IMR-90 (cell line): Measurements from ENCODE around the gene MORF4L2. TPM values are rescaled to one million over a fixed set of nuclear protein-coding genes. Genes with fewer than 3 reads are reported as not detected.

ENCODE experiments used
- ATAC-seq: fragments of 200-7000 bp; cut with Tn5 transposase; 2 replicates; pipeline ENCODE4 v1.9.1; 2020; ENCODE audit warnings: low read depth, mild to moderate bottlenecking, moderate library complexity
- BruUV-seq: library from RNA; stranded (reverse); fragments of 400-500 nt; replicated peaks from 2 replicates; lab custom pipeline; 2021; lab: Mats Ljungman, UMichigan
- CTCF ChIA-PET: fragments of 300-600 bp; formaldehyde crosslinking; extraction: SDS; loops from one replicate; lab custom pipeline; 2021; ENCODE audit warnings: antibody characterized with exemption; lab: Yijun Ruan, JAX
- POLR2A ChIA-PET: fragments of 300-600 bp; sonication (Branson Sonifier 250); formaldehyde crosslinking; loops from one replicate; lab custom pipeline; 2022; ENCODE audit warnings: antibody characterized with exemption; ENCODE audit not compliant: unreplicated experiment; lab: Charles Lee
- DNase-seq: peaks from one replicate; pipeline ENCODE4 v3.0.0; 2013
- H2AFZ ChIP-seq: replicated peaks from 2 replicates; pipeline ENCODE3; 2013; ENCODE audit warnings: low read length, mild to moderate bottlenecking; ENCODE audit not compliant: poor library complexity
- H2AK5ac ChIP-seq: 2 replicates; pipeline ENCODE4 v1.6.1; 2013; ENCODE audit warnings: low read depth, low read length, inconsistent platforms
- H2AK9ac ChIP-seq: replicated peaks from 2 replicates; pipeline ENCODE3; 2013; ENCODE audit warnings: mild to moderate bottlenecking, low read depth, low read length, moderate library complexity; ENCODE audit not compliant: poor library complexity
- H2BK120ac ChIP-seq: 2 replicates; pipeline ENCODE4 v1.6.1; 2013; ENCODE audit warnings: low read depth, low read length, inconsistent platforms
- H2BK15ac ChIP-seq: 3 replicates; pipeline ENCODE4 v1.6.1; 2013; ENCODE audit warnings: low read depth, low read length, inconsistent platforms
- H2BK20ac ChIP-seq: 2 replicates; pipeline ENCODE4 v1.6.1; 2013; ENCODE audit warnings: low read depth, mild to moderate bottlenecking, inconsistent platforms, low read length, moderate library complexity
- H2BK5ac ChIP-seq: 2 replicates; pipeline ENCODE4 v1.6.1; 2013; ENCODE audit warnings: mild to moderate bottlenecking, low read depth, low read length, inconsistent platforms; ENCODE audit not compliant: poor library complexity, severe bottlenecking
- H3K14ac ChIP-seq: replicated peaks from 2 replicates; pipeline ENCODE4 v1.6.1; 2013; ENCODE audit warnings: low read depth, low read length, inconsistent platforms
- H3K18ac ChIP-seq: 2 replicates; pipeline ENCODE4 v1.6.1; 2013; ENCODE audit warnings: low read depth, low read length, control low read depth
- H3K23ac ChIP-seq: 2 replicates; pipeline ENCODE4 v1.6.1; 2013; ENCODE audit warnings: low read depth, low read length, inconsistent platforms
- H3K27ac ChIP-seq: 2 replicates; pipeline ENCODE4 v1.5.1; 2013; ENCODE audit warnings: mild to moderate bottlenecking, control low read depth, low read length; ENCODE audit not compliant: insufficient read depth
- H3K27me3 ChIP-seq: 2 replicates; pipeline ENCODE4 v1.6.1; 2013; ENCODE audit warnings: low read length; ENCODE audit not compliant: control insufficient read depth, insufficient read depth
- H3K36me3 ChIP-seq: 2 replicates; pipeline ENCODE4 v1.6.1; 2013; ENCODE audit warnings: low read length, mixed read lengths; ENCODE audit not compliant: control insufficient read depth, insufficient read depth
- H3K4ac ChIP-seq: 2 replicates; pipeline ENCODE4 v1.6.1; 2013; ENCODE audit warnings: low read depth, low read length, inconsistent platforms
- H3K4me1 ChIP-seq: 2 replicates; pipeline ENCODE4 v1.6.1; 2013; ENCODE audit warnings: low read length, mixed read lengths; ENCODE audit not compliant: control insufficient read depth, insufficient read depth
- H3K4me2 ChIP-seq: 2 replicates; pipeline ENCODE4 v1.6.1; 2013; ENCODE audit warnings: low read depth, mild to moderate bottlenecking, control low read depth, low read length, moderate library complexity
- H3K4me3 ChIP-seq: 2 replicates; pipeline ENCODE4 v1.5.1; 2013; ENCODE audit warnings: low read depth, mild to moderate bottlenecking, control low read depth, low read length, moderate library complexity; ENCODE audit not compliant: insufficient read depth
- H3K56ac ChIP-seq: 2 replicates; pipeline ENCODE4 v1.6.1; 2013; ENCODE audit warnings: low read length, inconsistent platforms; ENCODE audit not compliant: insufficient read depth; ENCODE audit errors: extremely low read depth
- H3K79me1 ChIP-seq, 2 experiments: 2 replicates each; pipeline ENCODE4 v1.6.1; 2013; ENCODE audit warnings: low read length in 2 of 2, inconsistent platforms in 1 of 2, low read depth in 1 of 2
- H3K9ac ChIP-seq: 2 replicates; pipeline ENCODE4 v1.6.1; 2013; ENCODE audit warnings: low read depth, low read length, control low read depth
- H3K9me1 ChIP-seq: 2 replicates; pipeline ENCODE4 v1.6.1; 2013; ENCODE audit warnings: low read length, inconsistent platforms; ENCODE audit not compliant: insufficient read depth
- H3K9me3 ChIP-seq: 2 replicates; pipeline ENCODE4 v1.6.1; 2013; ENCODE audit warnings: low read length; ENCODE audit not compliant: control insufficient read depth, insufficient read depth
- H4K20me1 ChIP-seq: 2 replicates; pipeline ENCODE4 v1.6.1; 2013; ENCODE audit warnings: low read length, inconsistent platforms; ENCODE audit not compliant: insufficient read depth
- H4K5ac ChIP-seq: 2 replicates; pipeline ENCODE4 v1.6.1; 2013; ENCODE audit warnings: mild to moderate bottlenecking, low read depth, low read length, control low read depth
- H4K8ac ChIP-seq, 2 experiments: 2 replicates each; pipeline ENCODE4 v1.6.1; 2013; ENCODE audit warnings: low read depth in 2 of 2, low read length in 2 of 2, control low read depth in 1 of 2, inconsistent platforms in 1 of 2
- H4K91ac ChIP-seq: 2 replicates; pipeline ENCODE4 v1.6.1; 2013; ENCODE audit warnings: low read depth, low read length, inconsistent platforms; ENCODE audit not compliant: insufficient read depth
- BHLHE40 ChIP-seq: fragments of 150-350 bp; IDR thresholded peaks from 2 replicates; pipeline ENCODE4 v1.6.1; 2016; ENCODE audit warnings: mild to moderate bottlenecking, low read depth, low read length
- CEBPB ChIP-seq: IDR thresholded peaks from 2 replicates; pipeline ENCODE4 v1.6.1; 2012; ENCODE audit warnings: low read depth, low read length, improper control_type of control experiment
- CHD1 ChIP-seq: IDR thresholded peaks from 2 replicates; pipeline ENCODE4 v1.6.1; 2012; ENCODE audit warnings: low read depth, low read length, improper control_type of control experiment
- CTCF ChIP-seq: conservative IDR thresholded peaks from 2 replicates; pipeline ENCODE4 v1.5.1; 2012; ENCODE audit warnings: mild to moderate bottlenecking, low read depth, low read length, improper control_type of control experiment
- ELK1 ChIP-seq: fragments of 150-350 bp; IDR thresholded peaks from 2 replicates; pipeline ENCODE4 v1.6.1; 2016; ENCODE audit warnings: low read depth, mild to moderate bottlenecking, low read length, moderate library complexity, borderline replicate concordance
- FOS ChIP-seq: fragments of 150-350 bp; IDR thresholded peaks from 2 replicates; pipeline ENCODE4 v1.6.1; 2016; ENCODE audit warnings: low read depth, low read length
- MAFK ChIP-seq: IDR thresholded peaks from 2 replicates; pipeline ENCODE4 v1.6.1; 2012; ENCODE audit warnings: low read depth, low read length, improper control_type of control experiment
- MAZ ChIP-seq: IDR thresholded peaks from 2 replicates; pipeline ENCODE4 v1.6.1; 2012; ENCODE audit warnings: low read depth, mild to moderate bottlenecking, low read length, improper control_type of control experiment, moderate library complexity, borderline replicate concordance
- MXI1 ChIP-seq: IDR thresholded peaks from 2 replicates; pipeline ENCODE4 v1.6.1; 2012; ENCODE audit warnings: low read depth, mild to moderate bottlenecking, low read length, moderate library complexity, borderline replicate concordance
- NFE2L2 ChIP-seq: fragments of 150-350 bp; IDR thresholded peaks from 2 replicates; pipeline ENCODE4 v1.6.1; 2016; ENCODE audit warnings: low read depth, mild to moderate bottlenecking, low read length
- POLR2A ChIP-seq: IDR thresholded peaks from 2 replicates; pipeline ENCODE4 v1.6.1; 2012; ENCODE audit warnings: mild to moderate bottlenecking, low read depth, low read length
- RAD21 ChIP-seq: IDR thresholded peaks from 2 replicates; pipeline ENCODE4 v1.6.1; 2012; ENCODE audit warnings: low read length, improper control_type of control experiment
- RCOR1 ChIP-seq: IDR thresholded peaks from 2 replicates; pipeline ENCODE4 v1.6.1; 2012; ENCODE audit warnings: mild to moderate bottlenecking, low read length, improper control_type of control experiment; ENCODE audit not compliant: insufficient replicate concordance
- RFX5 ChIP-seq: IDR thresholded peaks from 2 replicates; pipeline ENCODE4 v1.8.0; 2012; ENCODE audit warnings: low read depth, mild to moderate bottlenecking, low read length, moderate library complexity
- SMC3 ChIP-seq: fragments of 150-350 bp; IDR thresholded peaks from 2 replicates; pipeline ENCODE4 v1.6.1; 2016; ENCODE audit warnings: low read depth, mild to moderate bottlenecking, antibody characterized with exemption, low read length, moderate library complexity
- WGBS, 2 experiments: methylation state at CpG; one replicate each; pipeline versions ENCODE4 v1.1.5 to v1.1.7; 2013; ENCODE audit warnings: missing lambda C conversion rate in 2 of 2; ENCODE audit not compliant: insufficient read length in 1 of 2; ENCODE audit errors: extremely low coverage in 2 of 2; 5-methylcytosine and 5-hydroxymethylcytosine counted together
- dilution Hi-C: fragments of 300-500 bp; cut with HindIII; formaldehyde crosslinking; loops from one replicate; pipeline ENCODE4 v1.14.3; 2018; ENCODE audit warnings: low sequenced_read_pairs; ENCODE audit not compliant: unreplicated experiment
- in situ Hi-C: fragments of 300-500 bp; cut with MboI; formaldehyde crosslinking; loops from 3 replicates; pipeline ENCODE4 v1.14.3; 2019; ENCODE audit warnings: low sequenced_read_pairs, inconsistent platforms, mixed read lengths
- intact Hi-C: fragments of 100-400 bp; cut with micrococcal nuclease; formaldehyde crosslinking; loops from 2 replicates; pipeline ENCODE4 v1.10.0; 2022
- polyA plus RNA-seq, 3 experiments: library from polyadenylated mRNA; depleted of rRNA; stranded (reverse); fragments of >200 nt; gene quantifications; 2 replicates each; pipeline ENCODE4 v1.2.3, GENCODE V29; 2012; ENCODE audit warnings: low replicate concordance in 1 of 3
- total RNA-seq: library from RNA; depleted of rRNA; stranded (reverse); fragments of >200 nt; gene quantifications from 2 replicates; pipeline ENCODE4 v1.2.3, GENCODE V29; 2012
- TF ChIP-seq, protein P1 (sequence below): fragments of 150-350 bp; IDR thresholded peaks from 2 replicates; pipeline ENCODE4 v1.6.1; 2017; ENCODE audit warnings: mild to moderate bottlenecking, antibody characterized with exemption, low read length, low read depth

The MORF4L2 gene
- total and polyA plus RNA-seq, 2 of the 4 experiments (the other 2 are of a cell fraction): 795 to 1,218 TPM

GRCh38 chrX:103651151-103651773, 35.2 kb downstream of the MORF4L2 start:
- H3K56ac ChIP-seq: no peak overlapping the region
- no peaks in the 10 kb centered on the region for H3K79me1 ChIP-seq
- no peak overlapping the region for H3K9ac ChIP-seq
- no peak overlapping the region for H4K8ac ChIP-seq
- intact Hi-C loops (no loop called here), dilution Hi-C loops (no loop called here), in situ Hi-C loops (no loop called here)
- ATAC-seq: no peak
- H3K4me1 ChIP-seq: no peaks in the 10 kb centered on the region
- no peak overlapping the region for H3K18ac ChIP-seq
- TF ChIP-seq NFE2L2: no peak
- TF ChIP-seq CHD1: no peak
- no peak for TF ChIP-seq POLR2A
- no peak for TF ChIP-seq MXI1
- TF ChIP-seq SMC3: no peak
- TF ChIP-seq RCOR1: no peak
- no peak for TF ChIP-seq MAFK
- TF ChIP-seq RFX5: no peak
- TF ChIP-seq BHLHE40: no peak
- TF ChIP-seq, protein P1, sequence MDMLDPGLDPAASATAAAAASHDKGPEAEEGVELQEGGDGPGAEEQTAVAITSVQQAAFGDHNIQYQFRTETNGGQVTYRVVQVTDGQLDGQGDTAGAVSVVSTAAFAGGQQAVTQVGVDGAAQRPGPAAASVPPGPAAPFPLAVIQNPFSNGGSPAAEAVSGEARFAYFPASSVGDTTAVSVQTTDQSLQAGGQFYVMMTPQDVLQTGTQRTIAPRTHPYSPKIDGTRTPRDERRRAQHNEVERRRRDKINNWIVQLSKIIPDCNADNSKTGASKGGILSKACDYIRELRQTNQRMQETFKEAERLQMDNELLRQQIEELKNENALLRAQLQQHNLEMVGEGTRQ: no peak
- no peak for TF ChIP-seq CTCF
- TF ChIP-seq ELK1: no peak
- no peak for TF ChIP-seq CEBPB
- TF ChIP-seq FOS: no peak
- no peak for TF ChIP-seq RAD21
- no peak for TF ChIP-seq MAZ
- H4K91ac ChIP-seq: no peak overlapping the region
- CTCF ChIA-PET: interaction anchor here (0.8 kb wide), 1 partner anchor 21 kb away, joined by 5 read pairs; no protein-coding TSS in a partner anchor
- no peak overlapping the region for H2AFZ ChIP-seq
- H2AK9ac ChIP-seq: no peak overlapping the region
- H3K14ac ChIP-seq: no peak overlapping the region
- H2BK120ac ChIP-seq: no peak overlapping the region
- WGBS, 2 experiments: no CpG with 5 or more reads among the region's 2 CpGs
- H2AK5ac ChIP-seq: no peak overlapping the region
- H4K5ac ChIP-seq: no peak overlapping the region
- H4K20me1 ChIP-seq: no peaks in the 10 kb centered on the region
- H3K27me3 ChIP-seq: no peaks in the 10 kb centered on the region
- no peak for DNase-seq
- H3K4ac ChIP-seq: no peak overlapping the region
- no peak overlapping the region for H3K27ac ChIP-seq
- POLR2A ChIA-PET: no interaction called here
- no peak overlapping the region for H3K4me2 ChIP-seq
- no peaks in the 10 kb centered on the region for H3K9me3 ChIP-seq
- no peak overlapping the region for H3K4me3 ChIP-seq
- no peak overlapping the region for H2BK15ac ChIP-seq
- no peak overlapping the region for H3K23ac ChIP-seq
- H2BK5ac ChIP-seq: no peak overlapping the region
- no peaks in the 10 kb centered on the region for H3K9me1 ChIP-seq
- H3K36me3 ChIP-seq: no peaks in the 10 kb centered on the region
- no TSS peak for BruUV-seq
- H2BK20ac ChIP-seq: no peak overlapping the region
